Measurements from ENCODE around the gene GLIS1. TPM values are rescaled to one million over a fixed set of nuclear protein-coding genes. Genes with fewer than 3 reads are reported as not detected.

GLIS1 gene
- total RNA-seq, 1 donor from 2014 or later, result 0.07 TPM

- TF ChIP-seq CTCF (IDR thresholded peaks at IDR 0.05; ENCODE audit: insufficient read depth, low read depth, low read length), result no peak
- TF ChIP-seq EZH2 (IDR thresholded peaks at IDR 0.05; ENCODE audit: insufficient read depth, low read length), result no peak
- no peaks in the 10 kb centered on the region for H3K9me3 Mint-ChIP-seq (ENCODE audit: unreplicated experiment)
- Histone ChIP-seq H4K20me1 (ENCODE audit: insufficient read depth, low read length) (peaks cover 98% of the 10 kb centered on the region), H3K36me3 (ENCODE audit: insufficient read depth, low read length) (peaks cover 2% of the 10 kb centered on the region), H3K27ac (ENCODE audit: low read depth, low read length) (no peak overlapping the region), H3K4me3 (ENCODE audit: insufficient read depth, low read depth, low read length) (no peak overlapping the region), H3K9ac (ENCODE audit: low read length) (no peak overlapping the region), H2AFZ (ENCODE audit: low read depth, low read length) (no peak overlapping the region), H3K27me3 (ENCODE audit: insufficient read depth, low read length) (no peaks in the 10 kb centered on the region), H3K4me1 (ENCODE audit: insufficient read depth, low read length) (no peaks in the 10 kb centered on the region), H3K4me2 (ENCODE audit: low read length) (no peak overlapping the region), H3K9me3 (ENCODE audit: insufficient read depth, low read depth, low read length) (no peaks in the 10 kb centered on the region), H3K79me2 (ENCODE audit: insufficient read depth, low read length) (peaks cover 55% of the 10 kb centered on the region)
- no peak overlapping the region for H3K4me3 Mint-ChIP-seq (ENCODE audit: unreplicated experiment)
- peaks cover 28% of the 10 kb centered on the region for H3K27me3 Mint-ChIP-seq (ENCODE audit: low read depth, unreplicated experiment)
- H3K36me3 Mint-ChIP-seq (ENCODE audit: low read depth, unreplicated experiment), result no peaks in the 10 kb centered on the region
- FAIRE-seq (no peak), DNase-seq (ENCODE audit: low read depth) (no peak)
- no peak overlapping the region for H3K27ac Mint-ChIP-seq (ENCODE audit: unreplicated experiment)
- H3K4me1 Mint-ChIP-seq (ENCODE audit: low read depth, unreplicated experiment), result no peaks in the 10 kb centered on the region
These were observed 107.2 kb downstream of the GLIS1 start for GRCh38 chr1:53631622-53632310.

DNA sequence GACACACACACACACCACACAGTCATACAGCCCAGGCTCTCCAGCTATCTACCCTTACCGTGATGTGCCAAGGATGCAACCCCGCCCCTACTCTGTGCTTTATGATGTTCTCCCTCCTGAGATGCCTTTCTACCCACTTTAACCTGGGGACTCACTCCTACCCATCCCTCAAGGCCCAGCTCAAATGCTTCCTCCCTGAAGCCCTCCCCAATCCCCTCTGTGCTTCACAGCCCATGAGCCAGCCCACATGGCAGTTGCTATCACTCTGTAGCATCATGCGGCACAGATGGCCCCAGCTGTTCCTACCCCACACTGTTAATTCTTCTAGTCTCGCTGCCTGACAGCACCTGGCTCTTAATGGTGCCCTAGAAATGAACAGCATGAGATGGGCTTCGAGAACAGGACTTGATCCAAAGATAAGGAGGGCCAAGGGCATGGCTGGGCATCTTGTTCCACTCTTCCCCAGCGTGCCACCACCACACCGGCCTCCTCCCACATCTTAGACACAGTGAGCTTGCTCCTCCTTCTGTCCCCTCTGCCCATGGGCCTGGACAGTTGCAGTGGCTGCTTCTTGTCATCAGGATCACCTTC is 109.8 kb downstream of the GLIS1 start:
- H3K4me2 ChIP-seq (ENCODE audit: low read length), result no peak overlapping the region
- H3K4me1 ChIP-seq (ENCODE audit: insufficient read depth, low read length), result peaks cover 12% of the 10 kb centered on the region
- H3K79me2 ChIP-seq (ENCODE audit: insufficient read depth, low read length), result peaks cover 59% of the 10 kb centered on the region
- Mint-ChIP-seq H3K4me3 (ENCODE audit: unreplicated experiment) (no peak overlapping the region), H3K27me3 (ENCODE audit: low read depth, unreplicated experiment) (peaks cover 32% of the 10 kb centered on the region), H3K36me3 (ENCODE audit: low read depth, unreplicated experiment) (no peaks in the 10 kb centered on the region), H3K4me1 (ENCODE audit: low read depth, unreplicated experiment) (no peaks in the 10 kb centered on the region), H3K9me3 (ENCODE audit: unreplicated experiment) (no peaks in the 10 kb centered on the region), H3K27ac (ENCODE audit: unreplicated experiment) (no peak overlapping the region)
- H3K27me3 ChIP-seq (ENCODE audit: insufficient read depth, low read length), result no peaks in the 10 kb centered on the region
- H3K9ac ChIP-seq (ENCODE audit: low read length), result no peak overlapping the region
- no peak for DNase-seq (ENCODE audit: low read depth)
- H3K9me3 ChIP-seq (ENCODE audit: insufficient read depth, low read depth, low read length), result no peaks in the 10 kb centered on the region
- H3K36me3 ChIP-seq (ENCODE audit: insufficient read depth, low read length), result peaks cover 2% of the 10 kb centered on the region
- no peak overlapping the region for H3K27ac ChIP-seq (ENCODE audit: low read depth, low read length)
- H3K4me3 ChIP-seq (ENCODE audit: insufficient read depth, low read depth, low read length), result no peak overlapping the region
- FAIRE-seq, result no peak
- no peak overlapping the region for H2AFZ ChIP-seq (ENCODE audit: low read depth, low read length)
- TF ChIP-seq EZH2 (IDR thresholded peaks at IDR 0.05; ENCODE audit: insufficient read depth, low read length), result no peak
- H4K20me1 ChIP-seq (ENCODE audit: insufficient read depth, low read length), result peaks cover 93% of the 10 kb centered on the region

DNA sequence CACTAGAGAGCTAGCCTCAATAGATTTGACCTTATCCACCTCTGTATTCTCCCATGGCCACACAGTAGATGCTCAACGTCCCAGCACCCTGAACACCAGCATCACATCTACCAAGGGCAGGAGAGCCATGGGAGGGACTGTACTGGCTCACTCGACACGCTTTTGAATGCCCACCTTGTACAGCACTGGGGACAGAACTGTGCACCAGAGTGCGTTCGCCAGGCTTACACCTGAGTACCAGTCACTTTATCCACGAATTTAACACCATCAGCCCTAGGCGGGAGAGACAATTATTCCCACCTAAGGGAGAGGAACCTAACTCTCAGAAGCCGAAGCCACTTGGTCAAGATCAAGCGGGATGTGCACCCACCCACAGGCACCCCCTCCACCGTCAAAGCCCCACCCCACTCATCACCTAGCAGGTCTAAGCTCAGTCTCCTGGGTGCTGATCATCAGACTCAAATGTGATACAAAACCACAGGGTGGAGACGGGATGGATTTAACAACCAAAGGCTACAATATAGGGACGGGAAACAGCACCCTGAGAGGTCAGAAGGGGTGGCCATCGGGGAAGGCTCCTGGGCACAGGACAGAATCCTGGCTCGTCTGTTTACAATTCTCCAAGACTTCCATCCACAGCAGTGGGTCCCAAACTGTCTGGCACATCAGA is 110.5 kb downstream of the GLIS1 start:
- Mint-ChIP-seq H3K4me1 (ENCODE audit: low read depth, unreplicated experiment) (no peaks in the 10 kb centered on the region), H3K27me3 (ENCODE audit: low read depth, unreplicated experiment) (peaks cover 34% of the 10 kb centered on the region), H3K27ac (ENCODE audit: unreplicated experiment) (no peak overlapping the region), H3K36me3 (ENCODE audit: low read depth, unreplicated experiment) (no peaks in the 10 kb centered on the region), H3K9me3 (ENCODE audit: unreplicated experiment) (no peaks in the 10 kb centered on the region), H3K4me3 (ENCODE audit: unreplicated experiment) (no peak overlapping the region)
- H3K27me3 ChIP-seq (ENCODE audit: insufficient read depth, low read length), result no peaks in the 10 kb centered on the region
- H3K36me3 ChIP-seq (ENCODE audit: insufficient read depth, low read length), result peaks cover 2% of the 10 kb centered on the region
- no peak for DNase-seq (ENCODE audit: low read depth)
- no peaks in the 10 kb centered on the region for H3K9me3 ChIP-seq (ENCODE audit: insufficient read depth, low read depth, low read length)
- H3K79me2 ChIP-seq (ENCODE audit: insufficient read depth, low read length), result peaks cover 67% of the 10 kb centered on the region
- TF ChIP-seq EZH2 (IDR thresholded peaks at IDR 0.05; ENCODE audit: insufficient read depth, low read length) (no peak), CTCF (IDR thresholded peaks at IDR 0.05; ENCODE audit: insufficient read depth, low read depth, low read length) (no peak)
- H3K4me2 ChIP-seq (ENCODE audit: low read length), result no peak overlapping the region
- H3K9ac ChIP-seq (ENCODE audit: low read length), result no peak overlapping the region
- H3K4me1 ChIP-seq (ENCODE audit: insufficient read depth, low read length), result peaks cover 12% of the 10 kb centered on the region
- peaks cover 91% of the 10 kb centered on the region for H4K20me1 ChIP-seq (ENCODE audit: insufficient read depth, low read length)
- no peak overlapping the region for H3K27ac ChIP-seq (ENCODE audit: low read depth, low read length)
- no peak overlapping the region for H2AFZ ChIP-seq (ENCODE audit: low read depth, low read length)
- H3K4me3 ChIP-seq (ENCODE audit: insufficient read depth, low read depth, low read length), result no peak overlapping the region
- FAIRE-seq, result no peak
